K562 (cell line): ENCODE data around the gene SCAF11. TPM values are rescaled to one million over a fixed set of nuclear protein-coding genes. Genes with fewer than 3 reads are reported as not detected.

Experiments
- BHLHE40 ChIP-seq: IDR thresholded peaks from 2 replicates; pipeline ENCODE4 v1.6.1; 2011; ENCODE audit warnings: low read length, improper control_type of control experiment
- C11orf30 ChIP-seq: fragments of 450-650 bp; IDR thresholded peaks from 2 replicates; pipeline ENCODE4 v1.6.1; 2016; ENCODE audit warnings: low read depth, mild to moderate bottlenecking
- CBFA2T2 ChIP-seq: fragments of 450-650 bp; conservative IDR thresholded peaks from 2 replicates; pipeline ENCODE4 v1.6.1; 2017; ENCODE audit warnings: mild to moderate bottlenecking
- CBFA2T3 ChIP-seq: fragments of 450-650 bp; IDR thresholded peaks from 2 replicates; pipeline ENCODE4 v1.6.1; 2017
- EP400 ChIP-seq: fragments of 450-650 bp; IDR thresholded peaks from 2 replicates; pipeline ENCODE4 v1.6.1; 2017; ENCODE audit warnings: antibody characterized with exemption, mild to moderate bottlenecking, moderate library complexity
- FOS ChIP-seq: IDR thresholded peaks from 3 replicates; pipeline ENCODE4 v1.6.1; 2011; ENCODE audit not compliant: insufficient read length; ENCODE audit errors: extremely low read depth
- ILF3 ChIP-seq: fragments of 450-650 bp; IDR thresholded peaks from 2 replicates; pipeline ENCODE4 v1.6.1; 2018; ENCODE audit warnings: antibody characterized with exemption, mild to moderate bottlenecking, moderate library complexity, borderline replicate concordance
- MED1 ChIP-seq: sonication (generic); formaldehyde crosslinking; IDR thresholded peaks from 2 replicates; pipeline ENCODE4 v1.8.1; 2023; ENCODE audit warnings: missing genetic modification reagents, borderline replicate concordance
- MEIS2 ChIP-seq: fragments of 450-650 bp; IDR thresholded peaks from 2 replicates; pipeline ENCODE4 v1.6.1; 2014; ENCODE audit warnings: mild to moderate bottlenecking; ENCODE audit not compliant: partially characterized antibody
- NKRF ChIP-seq: fragments of 450-650 bp; IDR thresholded peaks from 2 replicates; pipeline ENCODE4 v1.6.1; 2016; ENCODE audit warnings: borderline replicate concordance
- PKNOX1 ChIP-seq: fragments of 450-650 bp; IDR thresholded peaks from 2 replicates; pipeline ENCODE4 v1.6.1; 2016
- POLR3G ChIP-seq: IDR thresholded peaks from 2 replicates; pipeline ENCODE4 v1.6.1; 2011; ENCODE audit not compliant: insufficient read length, insufficient replicate concordance; ENCODE audit errors: extremely low read depth
- RBBP5 ChIP-seq: fragments of 200-600 bp; sonication (generic); IDR thresholded peaks from 2 replicates; pipeline ENCODE4 v1.6.1; 2012; ENCODE audit warnings: borderline replicate concordance, mild to moderate bottlenecking, low read length, control low read depth, inconsistent platforms; ENCODE audit not compliant: insufficient read depth, poor library complexity, severe bottlenecking
- SP1 ChIP-seq: sonication (generic); formaldehyde crosslinking; IDR thresholded peaks from 2 replicates; pipeline ENCODE4 v1.8.1; 2022; ENCODE audit warnings: mild to moderate bottlenecking, missing genetic modification reagents
- SRSF7 ChIP-seq: fragments of 200-400 bp; formaldehyde crosslinking; optimal IDR thresholded peaks from 2 replicates; pipeline ENCODE3; 2017; ENCODE audit warnings: mild to moderate bottlenecking, low read depth, low read length
- ZBED1 ChIP-seq: IDR thresholded peaks from 2 replicates; pipeline ENCODE4 v1.6.1; 2014
- ZBTB33 ChIP-seq: sonication (generic); formaldehyde crosslinking; IDR thresholded peaks from 2 replicates; pipeline ENCODE4 v1.8.1; 2023; ENCODE audit warnings: mild to moderate bottlenecking, missing genetic modification reagents
- ZBTB7A ChIP-seq: IDR thresholded peaks from 2 replicates; pipeline ENCODE4 v1.6.1; 2011; ENCODE audit warnings: low read depth, mild to moderate bottlenecking, low read length, moderate library complexity, borderline replicate concordance; ENCODE audit not compliant: control insufficient read depth
- ZNF121 ChIP-seq: sonication (generic); formaldehyde crosslinking; conservative IDR thresholded peaks from 2 replicates; pipeline ENCODE4 v1.8.0; 2022; ENCODE audit warnings: missing genetic modification reagents
- ZNF696 ChIP-seq: fragments of 250-450 bp; sonication (Bioruptor Pico); conservative IDR thresholded peaks from 2 replicates; pipeline ENCODE4 v1.4.0; 2020; ENCODE audit warnings: mild to moderate bottlenecking, moderate library complexity
- ZNF717 ChIP-seq: fragments of 250-450 bp; sonication (Bioruptor Pico); IDR thresholded peaks from 2 replicates; pipeline ENCODE4 v1.5.0; 2021
- ZNF77 ChIP-seq: fragments of 250-450 bp; sonication (Bioruptor Pico); IDR thresholded peaks from 2 replicates; pipeline ENCODE4 v1.5.0; 2020
- polyA plus RNA-seq, 8 experiments: library from polyadenylated mRNA; depleted of rRNA in 4 of 8; stranded (reverse) in 5 of 8; unstranded in 3 of 8; fragments of >200 nt; fragmentation: Nextera tagmentation in 2 of 8; fragmentation: Illumina TruSeq in 1 of 8; extraction: Ambion mirVana in 2 of 8; extraction: Trizol in 1 of 8; gene quantifications; 2 replicates each; pipeline versions ENCODE4 v1.2.1 to v1.2.3, GENCODE V29; 2011 to 2014; ENCODE audit warnings: inconsistent platforms in 1 of 8, missing spikeins in 1 of 8
- total RNA-seq, 7 experiments: library from RNA; depleted of rRNA in 6 of 7; stranded (reverse); fragments of >200 nt in 6 of 7; fragmentation: Illumina TruSeq in 2 of 7; extraction: Trizol in 2 of 7; gene quantifications; 2 replicates each; pipeline versions ENCODE4 v1.2.1 to v1.2.3, GENCODE V29; 2011 to 2021; ENCODE audit warnings: low replicate concordance in 1 of 7
- TF ChIP-seq, protein P1 (sequence below), 2 experiments: IDR thresholded peaks; 2 replicates each; pipeline ENCODE4 v1.6.1; 2011; ENCODE audit warnings: borderline replicate concordance in 1 of 2, control low read depth in 1 of 2, low read depth in 1 of 2, low read length in 1 of 2, mild to moderate bottlenecking in 1 of 2, mixed read lengths in 1 of 2, moderate library complexity in 1 of 2; ENCODE audit not compliant: insufficient read depth in 1 of 2, insufficient read length in 1 of 2, poor library complexity in 1 of 2, severe bottlenecking in 1 of 2; ENCODE audit errors: extremely low read depth in 1 of 2

SCAF11 gene
- total and polyA plus RNA-seq, 9 of the 15 experiments (the other 6 are each of a cell fraction or from before 2014, with no cell fraction given): 30.4 to 119 (median 80.0) TPM

GRCh38 chr12:45990468-45991283 lies at the start of gene SCAF11 (continued):
- TF ChIP-seq ZNF121 (CRISPR knock-in tag) (no peak), ZBED1 (peak; percentile 17; the same call in 1 of the 2 replicates), CBFA2T2 (peak; percentile 43), POLR3G (no peak), FOS (no peak), ZBTB7A (0 out of 2 replicates have a peak, but pooled peaks have one; percentile 15), MEIS2 (peak; percentile 95), RBBP5 (no peak), SP1 (CRISPR knock-in tag) (peak; percentile 98), PKNOX1 (peak; percentile 72), SRSF7 (no peak), ZNF696 (CRISPR knock-in tag) (no peak), ZNF717 (CRISPR knock-in tag) (no peak), ZNF77 (no peak), CBFA2T3 (peak; percentile 2; the same call in 1 of the 2 replicates), BHLHE40 (peak; percentile 97), EP400 (peak; percentile 92), ZBTB33 (CRISPR knock-in tag) (peak; percentile 96), MED1 (CRISPR knock-in tag) (no peak), C11orf30 (peak; percentile 97), ILF3 (no peak), NKRF (no peak)
- TF ChIP-seq, protein P1, sequence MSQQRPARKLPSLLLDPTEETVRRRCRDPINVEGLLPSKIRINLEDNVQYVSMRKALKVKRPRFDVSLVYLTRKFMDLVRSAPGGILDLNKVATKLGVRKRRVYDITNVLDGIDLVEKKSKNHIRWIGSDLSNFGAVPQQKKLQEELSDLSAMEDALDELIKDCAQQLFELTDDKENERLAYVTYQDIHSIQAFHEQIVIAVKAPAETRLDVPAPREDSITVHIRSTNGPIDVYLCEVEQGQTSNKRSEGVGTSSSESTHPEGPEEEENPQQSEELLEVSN (IDR thresholded peaks at IDR 0.05; ENCODE audit: borderline replicate concordance in 1 of 2, extremely low read depth in 1 of 2, insufficient read depth in 1 of 2, insufficient read length in 1 of 2, low read depth in 1 of 2, low read length in 1 of 2, poor library complexity in 1 of 2, severe bottlenecking in 1 of 2): peak; percentile 98
